Occipital lobe (tissue), 3 donors: ENCODE data around the gene IKZF1. TPM values are rescaled to one million over a fixed set of nuclear protein-coding genes. Genes with fewer than 3 reads are reported as not detected.
A peak's percentile ranks its signal among the peaks of the same experiment; 100 is the strongest.

Source experiments
- DNase-seq: peaks from one replicate; lab custom pipeline; 2025; lab: John Stamatoyannopoulos, UW
- small RNA-seq: library from RNA; depleted of rRNA; stranded (forward); fragments of <200 nt; gene quantifications from one replicate; pipeline ENCODE3, GENCODE V24; 2014
- total RNA-seq: library from RNA; depleted of rRNA; stranded (reverse); fragments of >200 nt; gene quantifications from one replicate; pipeline ENCODE4 v1.2.3, GENCODE V29; 2014

IKZF1 gene
- total RNA-seq, 1 donor from 2014 or later: 2.3 TPM

DNA sequence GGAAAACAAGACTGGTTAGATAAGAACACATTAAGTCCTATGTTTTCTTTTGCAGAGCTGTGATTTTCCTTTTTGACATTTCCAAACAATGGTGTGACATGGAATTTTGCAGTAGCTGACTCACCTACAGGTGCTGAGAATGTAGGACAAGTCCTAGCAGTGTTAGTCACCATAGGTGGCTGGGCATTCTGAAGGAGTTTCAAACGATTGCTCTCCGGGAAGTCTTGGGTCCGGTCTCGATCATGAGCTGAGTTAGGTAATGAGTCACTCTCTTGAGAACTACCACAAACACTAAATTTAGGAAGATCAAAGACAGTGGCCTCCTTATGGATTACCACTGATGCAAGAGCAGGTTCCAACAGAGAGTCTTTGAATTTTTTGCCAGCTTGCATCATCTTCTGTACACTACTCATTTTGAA is 142.0 kb downstream of the IKZF1 start:
- no peak for DNase-seq

GRCh38 chr7:50448823-50449222 is 144.3 kb downstream of the IKZF1 start:
- no peak for DNase-seq

DNA sequence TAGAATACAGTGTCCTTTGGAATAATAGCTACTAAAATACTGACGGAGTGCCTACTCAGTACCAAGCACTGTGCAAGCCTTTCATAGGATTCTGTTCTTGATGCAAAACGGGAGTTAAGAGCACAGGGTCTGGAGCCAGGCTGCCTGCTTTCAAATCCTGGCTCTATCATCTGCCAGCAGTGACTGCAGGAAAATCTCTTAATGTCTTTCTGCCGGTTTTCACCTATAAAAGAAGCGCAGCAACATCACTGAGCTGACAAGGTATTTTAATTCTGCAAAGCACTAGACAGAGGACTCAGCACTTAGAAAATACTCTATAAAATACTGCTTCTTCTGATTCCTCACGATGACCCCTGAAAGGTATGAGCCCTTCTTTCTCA is 145.0 kb downstream of the IKZF1 start:
- DNase-seq: no peak

- DNase-seq: peak; percentile 59
These were observed 145.5 kb downstream of the IKZF1 start, which contains the start of gene FIGNL1 for GRCh38 chr7:50449881-50450589. FIGNL1 (minus strand) TSS chr7:50450350; CDS start chr7:50447287, 3,063 bp downstream.

GRCh38 chr7:50450590-50451032 is 146.1 kb downstream of the IKZF1 start:
- peak; percentile 21 for DNase-seq

Small RNA genes lying within 50 kb of the gene (small RNA-seq; reads per million reads assigned to genes)
- gene RNU6-1091P: not detected

Other genes with a start within 250 kb of the IKZF1 start
- gene ZPBP, start 211.5 kb upstream of the IKZF1 start, total RNA-seq: 0.47 TPM
- 47.7 TPM for gene FIGNL1, start 145.6 kb downstream of the IKZF1 start, total RNA-seq